ENCODE data around the gene SND1. TPM values are rescaled to one million over a fixed set of nuclear protein-coding genes. Genes with fewer than 3 reads are reported as not detected.

The SND1 gene
- total RNA-seq, 4 donors from 2014 or later, result 62.0 to 89.4 (median 82.1) TPM

- 66 to 75% methylated on average over 3 of the region's 3 CpGs for WGBS, 2 donors
- no peak for DNase-seq (ENCODE audit: low spot score in 2 of 2)
- intact Hi-C loops (cut with DNase I; ENCODE audit: low total_unique reads), result no loop called here
- H3K4me3 ChIP-seq (ENCODE audit: low read depth, poor library complexity, severe bottlenecking), result no peak overlapping the region
- no peak for TF ChIP-seq CTCF (IDR thresholded peaks at IDR 0.05)
- TF ChIP-seq POLR2A (IDR thresholded peaks at IDR 0.05), result no peak
Observed at GRCh38 chr7:127782654-127783559, 130.9 kb downstream of the SND1 start.

- WGBS, 2 donors, result 94 to 95% methylated on average over 1 of the region's 1 CpG
- no peak overlapping the region for H3K4me3 ChIP-seq (ENCODE audit: low read depth, poor library complexity, severe bottlenecking)
- intact Hi-C loops (cut with DNase I; ENCODE audit: low total_unique reads), result no loop called here
- TF ChIP-seq POLR2A (IDR thresholded peaks at IDR 0.05) (no peak), CTCF (IDR thresholded peaks at IDR 0.05) (no peak)
- DNase-seq (ENCODE audit: low spot score in 2 of 2), result no peak
Observed at GRCh38 chr7:127786184-127786583, 134.2 kb downstream of the SND1 start.

- no peak overlapping the region for H3K4me3 ChIP-seq (ENCODE audit: low read depth, poor library complexity, severe bottlenecking)
- no peak for DNase-seq (ENCODE audit: low spot score in 2 of 2)
- TF ChIP-seq POLR2A (IDR thresholded peaks at IDR 0.05) (no peak), CTCF (IDR thresholded peaks at IDR 0.05) (no peak)
- WGBS, 2 donors, result 61 to 70% methylated on average over 3 of the region's 3 CpGs
- intact Hi-C loops (cut with DNase I; ENCODE audit: low total_unique reads), result no loop called here
Observed at GRCh38 chr7:127789031-127789430, 137.0 kb downstream of the SND1 start.

GRCh38 chr7:127791446-127792189, 139.6 kb downstream of the SND1 start:
- no peak overlapping the region for H3K4me3 ChIP-seq (ENCODE audit: low read depth, poor library complexity, severe bottlenecking)
- WGBS, 2 donors, result 89 to 91% methylated on average over 6 of the region's 6 CpGs
- intact Hi-C loops (cut with DNase I; ENCODE audit: low total_unique reads), result no loop called here
- TF ChIP-seq POLR2A (IDR thresholded peaks at IDR 0.05), result no peak
- TF ChIP-seq CTCF (IDR thresholded peaks at IDR 0.05), result no peak
- DNase-seq (ENCODE audit: low spot score in 2 of 2), result no peak

- intact Hi-C loops (cut with DNase I; ENCODE audit: low total_unique reads), result no loop called here
- no peak for DNase-seq (ENCODE audit: low spot score in 2 of 2)
- TF ChIP-seq POLR2A (IDR thresholded peaks at IDR 0.05), result no peak
- no peak for TF ChIP-seq CTCF (IDR thresholded peaks at IDR 0.05)
- H3K4me3 ChIP-seq (ENCODE audit: low read depth, poor library complexity, severe bottlenecking), result no peak overlapping the region
- WGBS, 2 donors, result 96 to 97% methylated on average over 5 of the region's 5 CpGs
Observed at GRCh38 chr7:127792528-127793342, 140.7 kb downstream of the SND1 start.
